Measurements from ENCODE around the gene DPP4. TPM values are rescaled to one million over a fixed set of nuclear protein-coding genes. Genes with fewer than 3 reads are reported as not detected.

DPP4 gene
- total and polyA plus RNA-seq, 2 of the 13 experiments (the other 11 are each of a cell fraction or from before 2014, with no cell fraction given), result 39.4 to 109 TPM

- TF ChIP-seq, protein P1, sequence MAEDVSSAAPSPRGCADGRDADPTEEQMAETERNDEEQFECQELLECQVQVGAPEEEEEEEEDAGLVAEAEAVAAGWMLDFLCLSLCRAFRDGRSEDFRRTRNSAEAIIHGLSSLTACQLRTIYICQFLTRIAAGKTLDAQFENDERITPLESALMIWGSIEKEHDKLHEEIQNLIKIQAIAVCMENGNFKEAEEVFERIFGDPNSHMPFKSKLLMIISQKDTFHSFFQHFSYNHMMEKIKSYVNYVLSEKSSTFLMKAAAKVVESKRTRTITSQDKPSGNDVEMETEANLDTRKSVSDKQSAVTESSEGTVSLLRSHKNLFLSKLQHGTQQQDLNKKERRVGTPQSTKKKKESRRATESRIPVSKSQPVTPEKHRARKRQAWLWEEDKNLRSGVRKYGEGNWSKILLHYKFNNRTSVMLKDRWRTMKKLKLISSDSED (CRISPR knock-in tag; IDR thresholded peaks at IDR 0.05), result no peak
These were observed 91.3 kb downstream of the DPP4 start (continued) for GRCh38 chr2:161982548-161983330.

DNA sequence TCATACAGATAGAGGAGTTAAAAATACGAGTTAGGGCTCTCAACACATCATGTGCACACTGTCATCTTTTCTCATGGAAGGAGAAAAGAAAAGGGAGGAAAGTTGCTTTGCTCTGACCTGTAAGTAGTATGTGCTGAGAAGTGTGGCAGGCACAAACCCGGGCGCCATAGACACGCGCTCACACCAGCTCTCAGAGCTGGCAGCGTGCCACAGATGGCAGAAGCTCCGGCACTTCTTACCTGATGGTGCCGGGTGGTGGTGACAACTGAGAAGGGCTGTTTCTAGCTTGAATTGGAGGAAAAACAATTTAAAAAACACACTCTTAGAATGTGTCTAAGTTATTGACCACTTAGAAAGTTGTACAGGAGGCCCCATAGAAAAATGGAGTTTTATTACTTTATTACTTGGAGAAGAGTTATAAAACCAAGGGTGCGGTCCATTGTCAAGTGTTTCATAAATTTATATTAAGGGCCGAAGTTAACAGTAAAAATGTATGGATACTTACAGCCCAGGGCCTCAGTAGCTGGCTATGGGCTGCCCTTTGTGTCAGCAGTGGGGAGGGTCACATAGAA, 92.2 kb downstream of the DPP4 start:
- H3K27ac ChIP-seq (ENCODE audit: extremely low read length, insufficient read depth, low read length), result no peak overlapping the region
- no peak overlapping the region for H2AFZ ChIP-seq (ENCODE audit: low read length)
- H4K20me1 ChIP-seq (ENCODE audit: insufficient read depth, low read length), result no peaks in the 10 kb centered on the region
- no peaks in the 10 kb centered on the region for H3K4me1 ChIP-seq (ENCODE audit: insufficient read depth, low read length)
- ATAC-seq, result peak; percentile 45; the same call in 2 of the 3 replicates
- no peak for FAIRE-seq
- H3K4me2 ChIP-seq (ENCODE audit: low read depth, low read length), result no peak overlapping the region
- no peaks in the 10 kb centered on the region for H3K9me3 ChIP-seq (ENCODE audit: low read length)
- no peak overlapping the region for H3K4me3 ChIP-seq (replicated peaks in 1 of 3; ENCODE audit: insufficient read depth in 1 of 3, low read depth in 2 of 3, low read length in 3 of 3)
- DNase-seq (ENCODE audit: low spot score), result no peak
- intact Hi-C loops (cut with micrococcal nuclease; ENCODE audit: unreplicated experiment), result no loop called here
- CTCF ChIA-PET (ENCODE audit: low intra/inter-chr PET ratio, low total read pairs), result no interaction called here
- H3K36me3 ChIP-seq (replicated peaks in 1 of 2; ENCODE audit: control insufficient read depth in 1 of 2, insufficient read depth in 2 of 2, low read length in 2 of 2), result no peaks in the 10 kb centered on the region
- WGBS (ENCODE audit: low lambda C conversion rate), result 29% methylated on average over 10 of the region's 10 CpGs
- in situ Hi-C loops (cut with HindIII; ENCODE audit: extremely low pct_ligation_motif_present, low pct_unique_long_range_greater_than_20kb), result loop anchor here (25.0 kb wide), 1 partner anchor 331 kb away; the partner anchor contains the start of gene IFIH1
- no peak overlapping the region for H3K9ac ChIP-seq (ENCODE audit: insufficient read depth, low read depth, low read length)
- H3K27me3 ChIP-seq (ENCODE audit: control insufficient read depth in 1 of 2, insufficient read depth in 2 of 2, low read length in 2 of 2), result peaks cover 0 to 4% of the 10 kb centered on the region in 2 experiments; a peak in 2 of 5 replicates
- POLR2A ChIA-PET, result no interaction called here
- BruUV-seq (replicated peaks), result no TSS peak
- no peaks in the 10 kb centered on the region for H3K79me2 ChIP-seq (ENCODE audit: insufficient read depth, low read length)
- no peak for TF ChIP-seq MAF1 (CRISPR knock-in tag; IDR thresholded peaks at IDR 0.05; ENCODE audit: borderline replicate concordance)
- no peak for TF ChIP-seq ZNF687 (CRISPR knock-in tag; IDR thresholded peaks at IDR 0.05)
- no peak for TF ChIP-seq RBFOX2 (IDR thresholded peaks at IDR 0.05; ENCODE audit: low read depth, low read length)
- no peak for TF ChIP-seq ONECUT2 (CRISPR knock-in tag; IDR thresholded peaks at IDR 0.05)
- TF ChIP-seq, protein P2, sequence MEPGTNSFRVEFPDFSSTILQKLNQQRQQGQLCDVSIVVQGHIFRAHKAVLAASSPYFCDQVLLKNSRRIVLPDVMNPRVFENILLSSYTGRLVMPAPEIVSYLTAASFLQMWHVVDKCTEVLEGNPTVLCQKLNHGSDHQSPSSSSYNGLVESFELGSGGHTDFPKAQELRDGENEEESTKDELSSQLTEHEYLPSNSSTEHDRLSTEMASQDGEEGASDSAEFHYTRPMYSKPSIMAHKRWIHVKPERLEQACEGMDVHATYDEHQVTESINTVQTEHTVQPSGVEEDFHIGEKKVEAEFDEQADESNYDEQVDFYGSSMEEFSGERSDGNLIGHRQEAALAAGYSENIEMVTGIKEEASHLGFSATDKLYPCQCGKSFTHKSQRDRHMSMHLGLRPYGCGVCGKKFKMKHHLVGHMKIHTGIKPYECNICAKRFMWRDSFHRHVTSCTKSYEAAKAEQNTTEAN (CRISPR knock-in tag; conservative IDR thresholded peaks at IDR 0.05), result no peak
- no peak for TF ChIP-seq POLR2AphosphoS5 (IDR thresholded peaks at IDR 0.05; ENCODE audit: low read depth, low read length)
- TF ChIP-seq ARHGAP35 (CRISPR knock-in tag; IDR thresholded peaks at IDR 0.05; ENCODE audit: borderline replicate concordance), result no peak
- TF ChIP-seq MXD4 (CRISPR knock-in tag; IDR thresholded peaks at IDR 0.05), result no peak
- TF ChIP-seq SALL2 (CRISPR knock-in tag; IDR thresholded peaks at IDR 0.05), result no peak
- no peak for TF ChIP-seq ZNF713 (CRISPR knock-in tag; IDR thresholded peaks at IDR 0.05)
- no peak for TF ChIP-seq ZSCAN9 (CRISPR knock-in tag; IDR thresholded peaks at IDR 0.05; ENCODE audit: borderline replicate concordance)
- no peak for TF ChIP-seq MIER2 (CRISPR knock-in tag; IDR thresholded peaks at IDR 0.05)
- TF ChIP-seq ERF (CRISPR knock-in tag; IDR thresholded peaks at IDR 0.05), result no peak
- no peak for TF ChIP-seq ZFYVE20 (CRISPR knock-in tag; IDR thresholded peaks at IDR 0.05; ENCODE audit: borderline replicate concordance, low read depth)
- no peak for TF ChIP-seq SNAPC2 (CRISPR knock-in tag; IDR thresholded peaks at IDR 0.05)
- TF ChIP-seq ZNF251 (CRISPR knock-in tag; IDR thresholded peaks at IDR 0.05), result no peak
